ENCODE measurements around the gene DNAJB9.
"Not testable (repeated sequence)": the region's sequence is repeated elsewhere in the genome, so short reads cannot be mapped to it uniquely, and the experiment has no call there.

DNAJB9 gene

DNA sequence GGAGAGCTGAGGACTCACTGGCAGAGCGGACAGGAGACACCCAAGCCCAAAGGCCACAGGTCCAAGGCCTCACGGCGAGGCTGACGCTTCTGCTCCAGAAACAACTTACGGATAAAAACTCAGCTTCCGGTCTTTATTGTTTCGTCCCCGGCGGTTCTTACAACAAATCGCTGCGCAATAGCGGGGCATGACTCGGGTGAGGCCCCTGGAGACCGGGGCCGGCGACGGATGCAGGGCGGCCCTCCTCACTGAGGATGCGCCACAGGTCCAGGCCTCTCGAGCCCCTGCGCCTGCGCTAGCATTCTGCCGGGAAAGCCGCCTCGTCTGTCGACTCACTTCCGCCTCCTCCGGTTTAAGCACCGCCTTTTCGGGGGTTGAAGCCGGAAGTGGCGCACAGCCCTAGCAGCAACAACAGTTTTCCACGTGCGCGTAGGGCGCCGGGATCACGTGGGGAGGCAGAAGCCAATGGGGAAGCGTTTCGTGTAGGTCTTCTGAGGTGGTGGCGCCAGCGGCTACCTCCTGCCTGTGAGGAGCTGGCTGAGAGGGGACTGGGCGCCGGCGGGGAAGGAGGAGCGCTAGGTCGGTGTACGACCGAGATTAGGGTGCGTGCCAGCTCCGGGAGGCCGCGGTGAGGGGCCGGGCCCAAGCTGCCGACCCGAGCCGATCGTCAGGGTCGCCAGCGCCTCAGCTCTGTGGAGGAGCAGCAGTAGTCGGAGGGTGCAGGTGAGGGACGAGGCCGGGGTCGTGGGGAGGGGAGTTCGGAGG, at the start of gene DNAJB9, which contains the start of gene THAP5:
Gene DNAJB9 (plus strand): TSS at position 494 of the 765 bp plus-strand sequence. CDS start 1,853 bp downstream, outside the sequence.
Gene THAP5 (minus strand): TSS at position 326 of the 765 bp plus-strand sequence. CDS start 137 bp downstream, at position 189.
- peaks cover 29% of the 10 kb centered on the region for H3K36me3 ChIP-seq (replicated peaks)
- peaks cover 7% of the 10 kb centered on the region for H3K4me1 ChIP-seq

DNA sequence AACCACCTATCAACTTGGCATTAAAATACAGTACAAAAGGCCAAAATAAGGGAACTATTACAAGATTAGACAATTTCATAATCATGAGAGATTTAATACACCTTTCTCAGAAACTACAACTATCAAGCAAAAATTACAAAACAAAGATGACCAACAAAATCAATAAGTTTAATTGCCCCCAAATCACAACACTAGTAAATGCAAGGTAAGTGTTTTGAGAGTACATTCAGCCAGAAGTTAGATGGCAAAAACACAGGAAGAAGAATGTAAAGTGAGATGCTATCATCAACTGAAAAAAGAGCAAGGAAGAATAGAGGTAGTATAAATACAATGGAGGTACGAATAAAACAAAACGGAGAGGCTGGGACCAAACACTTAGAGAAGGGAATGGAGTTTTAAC, 46.9 kb upstream of the DNAJB9 start:
- H3K27me3 ChIP-seq (ENCODE audit: low read depth) = no peaks in the 10 kb centered on the region
- peak overlapping the region; percentile 82 for H3K4me3 ChIP-seq
- peaks cover 4% of the 10 kb centered on the region for H3K36me3 ChIP-seq (replicated peaks)
- in situ Hi-C loops (cut with MboI; ENCODE audit: low sequenced_read_pairs) = no loop called here
- peaks cover 41% of the 10 kb centered on the region for H3K4me1 ChIP-seq
- no peak for DNase-seq (ENCODE audit: low spot score in 2 of 2)
- no peaks in the 10 kb centered on the region for H3K9me3 ChIP-seq

More for the DNA sequence above, at the start of gene DNAJB9, which contains the start of gene THAP5:
- in situ Hi-C loops (cut with MboI; ENCODE audit: low sequenced_read_pairs) = no loop called here
- DNase-seq (ENCODE audit: low spot score in 2 of 2) = peak; percentile 96 to 99
- Histone ChIP-seq H3K4me3 (peak within 1 kb of the TSS; percentile 74), H3K9me3 (no peaks in the 10 kb centered on the region), H3K27me3 (ENCODE audit: low read depth) (no peaks in the 10 kb centered on the region)

DNA sequence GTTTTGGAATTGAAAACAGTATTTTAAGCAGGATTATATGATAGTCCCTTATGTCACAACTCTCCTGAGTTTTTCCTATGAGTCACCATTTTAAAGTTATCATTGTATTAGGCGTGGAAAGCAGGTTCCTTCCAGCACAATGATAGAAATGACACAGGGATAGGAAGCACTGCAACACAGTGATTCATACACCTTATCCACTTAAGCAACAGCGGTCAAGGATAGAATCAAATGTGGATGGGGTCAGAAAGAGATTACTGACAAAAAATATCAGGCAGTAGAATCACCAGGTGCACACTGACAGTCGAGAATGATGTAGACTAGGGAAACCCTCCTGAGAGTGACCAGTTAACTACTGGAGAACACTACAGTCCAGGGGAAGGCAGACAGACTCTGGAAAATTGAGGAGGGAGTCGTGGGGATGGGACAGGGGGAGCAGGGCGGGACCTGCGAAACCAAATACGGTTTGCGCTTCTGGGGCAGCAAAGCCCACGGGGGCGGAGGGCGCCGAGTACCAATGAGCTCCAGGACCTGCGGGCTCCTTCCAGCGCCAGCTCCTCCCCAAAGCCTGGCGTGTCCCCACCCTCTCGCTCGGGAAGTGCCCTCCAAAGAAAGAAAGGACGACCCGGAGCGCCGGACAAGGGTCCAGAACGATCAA, 44.2 kb upstream of the DNAJB9 start:
- Histone ChIP-seq H3K36me3 (replicated peaks) (no peaks in the 10 kb centered on the region), H3K9me3 (no peaks in the 10 kb centered on the region), H3K4me3 (peak overlapping the region; percentile 82), H3K27me3 (ENCODE audit: low read depth) (no peaks in the 10 kb centered on the region), H3K4me1 (peaks cover 46% of the 10 kb centered on the region)
- in situ Hi-C loops (cut with MboI; ENCODE audit: low sequenced_read_pairs) = no loop called here
- DNase-seq (ENCODE audit: low spot score in 2 of 2) = peak; percentile 85 to 92

DNA sequence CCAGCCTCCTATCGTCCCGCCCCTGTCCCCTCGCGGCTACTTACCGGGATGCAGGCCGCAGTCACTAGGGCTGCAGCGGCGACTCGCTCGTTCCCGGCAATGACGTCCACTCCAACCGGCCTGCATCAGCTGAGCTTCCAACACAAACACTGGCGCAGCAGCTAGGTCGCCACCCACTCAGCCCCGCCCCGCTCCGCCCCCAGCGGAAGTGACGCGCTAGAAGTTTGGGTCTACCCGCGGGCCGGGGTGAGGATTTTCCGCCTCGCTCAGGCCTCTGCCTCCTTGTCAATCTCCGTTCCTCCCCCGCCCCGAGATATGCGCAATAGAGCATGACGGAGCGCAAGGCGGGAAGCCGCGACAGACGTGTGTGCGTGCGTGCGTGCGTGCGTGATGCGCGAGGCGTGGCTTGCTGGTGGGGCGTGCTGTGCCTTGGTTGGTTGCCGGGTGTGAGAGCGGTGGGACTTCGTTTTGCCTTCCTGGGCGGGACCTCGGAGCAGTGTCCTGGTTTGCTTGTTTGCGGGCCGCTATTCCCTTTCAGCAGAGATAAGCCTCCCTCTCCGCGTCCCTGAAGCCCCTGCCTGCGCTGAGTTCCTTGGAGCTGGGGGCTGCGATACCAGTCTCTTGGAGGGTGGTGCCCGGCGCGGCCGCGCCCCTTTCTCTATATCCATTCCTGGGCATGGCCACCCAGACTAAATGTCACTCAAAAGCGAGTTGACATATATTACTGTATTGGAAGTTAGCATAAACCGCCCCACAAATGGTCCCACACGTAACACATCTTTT, 43.5 kb upstream of the DNAJB9 start, which contains the start of gene PNPLA8:
Gene PNPLA8 (minus strand): TSS at position 151 of the 783 bp plus-strand sequence. CDS start 10,644 bp downstream, outside the sequence.
- peak within 1 kb of the TSS; percentile 82 for H3K4me3 ChIP-seq
- DNase-seq (ENCODE audit: low spot score in 2 of 2) = peak; percentile 98 to 100
- no peaks in the 10 kb centered on the region for H3K27me3 ChIP-seq (ENCODE audit: low read depth)
- H3K9me3 ChIP-seq = no peaks in the 10 kb centered on the region
- in situ Hi-C loops (cut with MboI; ENCODE audit: low sequenced_read_pairs) = no loop called here
- no peaks in the 10 kb centered on the region for H3K36me3 ChIP-seq (replicated peaks)
- peaks cover 46% of the 10 kb centered on the region for H3K4me1 ChIP-seq

DNA sequence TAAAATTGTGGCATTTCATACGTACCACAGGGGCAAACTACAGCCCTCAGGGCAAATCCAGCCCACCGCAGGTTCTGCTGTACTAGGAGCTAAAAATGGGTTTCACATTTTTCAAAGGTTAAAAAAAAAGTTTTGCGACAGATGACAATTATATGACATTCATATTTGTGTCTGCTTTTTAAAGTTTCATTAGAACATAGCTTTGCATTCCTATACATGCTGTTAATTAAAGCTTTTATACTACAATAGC, 43.0 kb upstream of the DNAJB9 start:
- H3K27me3 ChIP-seq (ENCODE audit: low read depth) = no peaks in the 10 kb centered on the region
- H3K36me3 ChIP-seq (replicated peaks) = no peaks in the 10 kb centered on the region
- no peaks in the 10 kb centered on the region for H3K9me3 ChIP-seq
- in situ Hi-C loops (cut with MboI; ENCODE audit: low sequenced_read_pairs) = no loop called here
- H3K4me1 ChIP-seq = peaks cover 40% of the 10 kb centered on the region
- peak overlapping the region; percentile 82 for H3K4me3 ChIP-seq
- DNase-seq (ENCODE audit: low spot score in 2 of 2) = no peak

DNA sequence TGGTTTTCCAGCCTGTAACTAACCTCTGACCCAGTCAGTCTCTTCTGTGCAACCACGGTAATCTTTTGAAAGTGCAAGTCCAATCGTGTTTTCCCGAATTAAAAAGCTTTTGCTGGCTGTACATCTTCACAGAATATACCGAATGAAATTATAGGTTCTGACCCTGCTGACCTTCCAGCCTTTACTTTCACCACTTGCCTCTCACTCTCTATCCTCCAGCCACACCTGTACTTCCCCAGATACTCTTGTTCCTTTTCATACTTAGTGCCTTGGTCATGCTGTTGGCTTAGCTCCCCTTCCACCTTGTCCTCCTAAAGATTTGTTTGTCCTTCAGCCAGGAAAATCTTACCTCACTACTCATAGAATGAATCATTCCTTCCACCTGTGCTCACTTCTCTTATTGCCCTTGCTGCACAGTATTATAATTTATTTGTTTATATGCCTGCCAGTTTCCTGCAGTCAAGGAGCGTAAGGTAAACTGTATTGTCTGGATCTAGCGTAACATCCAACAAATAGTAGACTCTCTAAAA, 41.4 kb upstream of the DNAJB9 start:
- H3K9me3 ChIP-seq = no peaks in the 10 kb centered on the region
- peaks cover 26% of the 10 kb centered on the region for H3K4me1 ChIP-seq
- H3K27me3 ChIP-seq (ENCODE audit: low read depth) = no peaks in the 10 kb centered on the region
- H3K36me3 ChIP-seq (replicated peaks) = no peaks in the 10 kb centered on the region
- DNase-seq (ENCODE audit: low spot score in 2 of 2) = no peak
- no peak overlapping the region for H3K4me3 ChIP-seq
- in situ Hi-C loops (cut with MboI; ENCODE audit: low sequenced_read_pairs) = no loop called here

DNA sequence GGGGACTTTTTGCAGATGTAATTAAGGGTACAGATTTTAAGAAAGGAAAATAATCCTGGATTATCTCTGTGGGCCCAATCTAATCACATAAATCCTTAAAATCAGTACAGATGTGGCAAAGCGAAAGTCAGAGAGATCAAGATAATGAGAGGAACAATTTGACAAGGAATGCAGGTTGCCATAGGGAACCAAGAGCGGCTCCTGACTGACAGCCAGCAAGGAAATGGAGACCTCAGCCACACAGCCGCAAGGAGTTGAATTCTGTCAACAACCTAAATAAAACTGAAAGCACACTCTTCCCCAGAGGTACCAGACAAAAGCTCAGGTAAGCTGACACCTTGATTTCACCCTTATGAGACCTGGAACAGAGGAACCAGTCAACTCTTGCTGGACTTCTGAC, 40.3 kb upstream of the DNAJB9 start:
- H3K27me3 ChIP-seq (ENCODE audit: low read depth) = no peaks in the 10 kb centered on the region
- peaks cover 21% of the 10 kb centered on the region for H3K4me1 ChIP-seq
- DNase-seq (ENCODE audit: low spot score in 2 of 2) = peak; percentile 64 to 74
- H3K4me3 ChIP-seq = no peak overlapping the region
- in situ Hi-C loops (cut with MboI; ENCODE audit: low sequenced_read_pairs) = no loop called here
- H3K9me3 ChIP-seq = no peaks in the 10 kb centered on the region
- H3K36me3 ChIP-seq (replicated peaks) = no peaks in the 10 kb centered on the region

DNA sequence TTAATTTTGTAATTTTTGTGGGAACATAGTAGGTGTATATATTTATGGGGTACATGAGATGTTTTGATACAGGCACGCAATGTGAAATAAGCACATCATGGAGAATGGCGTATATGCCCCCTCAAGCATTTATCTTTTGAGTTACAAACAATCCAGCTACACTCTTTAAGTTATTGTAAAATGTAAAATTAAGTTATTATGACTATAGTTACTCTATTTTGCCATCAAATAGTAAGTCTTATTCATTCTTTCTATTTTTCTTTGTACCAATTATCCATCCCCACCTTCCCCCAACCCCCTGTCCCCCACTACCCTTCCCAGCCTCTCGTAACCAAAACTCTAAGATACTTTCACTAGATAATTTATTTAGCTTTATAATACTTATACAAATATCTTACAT, 36.0 kb upstream of the DNAJB9 start:
- no peak for DNase-seq (ENCODE audit: low spot score in 2 of 2)
- no peaks in the 10 kb centered on the region for H3K9me3 ChIP-seq
- H3K27me3 ChIP-seq (ENCODE audit: low read depth) = no peaks in the 10 kb centered on the region
- peaks cover 13% of the 10 kb centered on the region for H3K4me1 ChIP-seq
- in situ Hi-C loops (cut with MboI; ENCODE audit: low sequenced_read_pairs) = no loop called here
- H3K36me3 ChIP-seq (replicated peaks) = no peaks in the 10 kb centered on the region
- H3K4me3 ChIP-seq = no peak overlapping the region

DNA sequence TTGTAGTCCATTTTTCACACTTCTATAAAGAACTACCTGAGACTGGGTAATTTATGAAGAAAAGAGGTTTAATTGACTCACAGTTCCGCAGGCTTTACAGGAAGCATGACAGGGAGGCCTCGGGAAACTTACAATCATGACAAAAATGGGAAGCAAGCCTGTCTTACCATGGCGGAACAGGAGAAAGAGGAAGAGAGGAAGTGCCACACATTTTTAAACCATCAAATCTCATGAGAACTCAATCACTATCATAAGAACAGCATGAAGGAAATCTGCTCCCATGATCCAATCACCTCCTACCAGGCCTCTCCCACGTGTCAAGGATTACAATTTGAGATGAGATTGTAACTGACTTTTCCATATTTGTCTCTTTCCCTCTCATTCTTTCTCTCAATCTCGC, 34.4 kb upstream of the DNAJB9 start:
- no peak for DNase-seq (ENCODE audit: low spot score in 2 of 2)
- in situ Hi-C loops (cut with MboI; ENCODE audit: low sequenced_read_pairs) = no loop called here
- peaks cover under 1% of the 10 kb centered on the region for H3K4me1 ChIP-seq
- H3K27me3 ChIP-seq (ENCODE audit: low read depth) = no peaks in the 10 kb centered on the region
- no peak overlapping the region for H3K4me3 ChIP-seq
- no peaks in the 10 kb centered on the region for H3K36me3 ChIP-seq (replicated peaks)
- no peaks in the 10 kb centered on the region for H3K9me3 ChIP-seq

DNA sequence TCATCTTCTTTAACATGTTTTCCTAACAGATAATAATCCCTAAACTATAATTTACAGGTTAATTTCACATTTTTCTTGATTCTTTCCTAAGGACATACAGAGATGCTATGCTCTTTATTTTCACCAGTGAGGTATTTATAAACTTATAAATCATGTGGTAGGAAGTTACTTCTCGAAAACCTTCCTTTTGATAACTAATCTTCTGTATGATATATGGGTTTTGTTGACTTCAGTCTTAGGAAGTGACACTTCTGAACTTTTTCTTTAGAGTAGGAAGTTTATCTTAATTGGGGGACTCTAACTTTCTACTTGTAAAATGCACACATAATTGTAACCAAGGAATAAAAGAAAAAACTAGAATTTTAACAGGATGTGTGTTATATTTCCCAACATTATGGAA, 33.9 kb upstream of the DNAJB9 start:
- Histone ChIP-seq H3K9me3 (no peaks in the 10 kb centered on the region), H3K4me3 (no peak overlapping the region), H3K36me3 (replicated peaks) (no peaks in the 10 kb centered on the region), H3K27me3 (ENCODE audit: low read depth) (no peaks in the 10 kb centered on the region), H3K4me1 (peaks cover 5% of the 10 kb centered on the region)
- in situ Hi-C loops (cut with MboI; ENCODE audit: low sequenced_read_pairs) = no loop called here
- DNase-seq (ENCODE audit: low spot score in 2 of 2) = no peak

DNA sequence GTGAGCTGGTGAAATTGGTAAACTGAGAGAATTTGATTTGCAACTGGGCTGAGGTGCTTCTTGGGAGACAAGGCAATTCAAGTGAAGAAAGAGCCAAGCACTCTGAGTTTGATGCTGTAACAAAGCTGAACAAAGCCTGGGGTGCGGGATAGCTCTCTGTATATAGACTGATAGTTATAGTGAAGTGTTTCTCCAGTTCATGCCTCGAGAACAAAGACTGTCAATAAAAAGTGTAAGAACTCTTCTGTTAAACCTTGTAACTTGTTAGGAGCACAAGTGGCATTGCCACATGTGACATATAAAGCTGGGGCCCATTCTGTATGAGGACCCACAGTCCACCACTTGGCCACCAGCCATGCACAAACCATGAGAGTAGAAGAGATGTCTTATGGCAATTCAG, 32.4 kb upstream of the DNAJB9 start:
- Histone ChIP-seq H3K36me3 (replicated peaks) (no peaks in the 10 kb centered on the region), H3K9me3 (no peaks in the 10 kb centered on the region), H3K4me3 (no peak overlapping the region), H3K4me1 (peaks cover 13% of the 10 kb centered on the region), H3K27me3 (ENCODE audit: low read depth) (no peaks in the 10 kb centered on the region)
- in situ Hi-C loops (cut with MboI; ENCODE audit: low sequenced_read_pairs) = no loop called here
- no peak for DNase-seq (ENCODE audit: low spot score in 2 of 2)

DNA sequence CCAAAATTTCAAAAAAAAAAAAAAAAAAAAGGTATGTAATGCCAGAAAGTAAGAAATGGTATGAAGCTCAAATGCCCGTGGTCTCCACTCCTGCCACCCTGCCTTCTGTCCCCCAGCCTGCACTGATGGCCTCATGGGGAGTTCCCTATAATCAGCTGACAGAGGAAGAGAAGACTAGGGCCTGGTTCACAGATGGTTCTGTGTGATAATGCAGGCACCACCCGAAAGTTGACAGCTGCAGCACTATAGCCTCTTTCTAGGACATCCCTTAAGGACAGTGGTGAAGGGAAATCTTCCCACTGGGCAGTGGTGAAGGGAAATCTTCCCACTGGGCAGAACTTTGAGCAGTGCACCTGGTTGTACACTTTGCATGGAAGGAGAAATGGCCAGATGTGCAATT, 31.4 kb upstream of the DNAJB9 start:
- DNase-seq (ENCODE audit: low spot score in 2 of 2); H3K4me3 ChIP-seq; in situ Hi-C loops (cut with MboI; ENCODE audit: low sequenced_read_pairs): not testable (repeated sequence)

DNA sequence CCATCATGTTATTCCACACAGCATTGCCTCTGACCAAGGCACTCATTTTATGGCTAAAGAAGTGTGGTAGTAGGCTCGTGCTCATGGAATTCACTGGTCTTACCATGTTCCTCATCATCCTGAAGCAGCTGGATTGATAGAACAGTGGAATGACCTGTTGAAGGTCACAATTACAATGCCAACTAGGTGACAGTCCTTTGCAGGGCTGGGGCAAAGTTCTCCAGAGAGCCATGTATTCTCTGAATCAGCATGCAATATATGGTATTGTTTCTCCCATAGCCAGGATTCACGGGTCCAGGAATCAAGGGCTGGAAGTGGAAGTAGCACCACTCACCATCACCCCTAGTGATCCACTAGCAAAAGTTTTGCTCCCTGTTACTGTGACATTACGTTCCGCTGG, 31.0 kb upstream of the DNAJB9 start:
- peaks cover 21% of the 10 kb centered on the region for H3K4me1 ChIP-seq
- H3K36me3 ChIP-seq (replicated peaks); H3K9me3 ChIP-seq; H3K27me3 ChIP-seq (ENCODE audit: low read depth); in situ Hi-C loops (cut with MboI; ENCODE audit: low sequenced_read_pairs); DNase-seq (ENCODE audit: low spot score in 2 of 2); H3K4me3 ChIP-seq: not testable (repeated sequence)

More for the DNA sequence above, 31.4 kb upstream of the DNAJB9 start:
- H3K9me3 ChIP-seq; H3K36me3 ChIP-seq (replicated peaks); H3K27me3 ChIP-seq (ENCODE audit: low read depth): not testable (repeated sequence)
- H3K4me1 ChIP-seq = peaks cover 20% of the 10 kb centered on the region
